ENCODE measurements around the gene HOXC5.
"Not testable (repeated sequence)": the region's sequence is repeated elsewhere in the genome, so short reads cannot be mapped to it uniquely, and the experiment has no call there.

HOXC5 gene

DNA sequence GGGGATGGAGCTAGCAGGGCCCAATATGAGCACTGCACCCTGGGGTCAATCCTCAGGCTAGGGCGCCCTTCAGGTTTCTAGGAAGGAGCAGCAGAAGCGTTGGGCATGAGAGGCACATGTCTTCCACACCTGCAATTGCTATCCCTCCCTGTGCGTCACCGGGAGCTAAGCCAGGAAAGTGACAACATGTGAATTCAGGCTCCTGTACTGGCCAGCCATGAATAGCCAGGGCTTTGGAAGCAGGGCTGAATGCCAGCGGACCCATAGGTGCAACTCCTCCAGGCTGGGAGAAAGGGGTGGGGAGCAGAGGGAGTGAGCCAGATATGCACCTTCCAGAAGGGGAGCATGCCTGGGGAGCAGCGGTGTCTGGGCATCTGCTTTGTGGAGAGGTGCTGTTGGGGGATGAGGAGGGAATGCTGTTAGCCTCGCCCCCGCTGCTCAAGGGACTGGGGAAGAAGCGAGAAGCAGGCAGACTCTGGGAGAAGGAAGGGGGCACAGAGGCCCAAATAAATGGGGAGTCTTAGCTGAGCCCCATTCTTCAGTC is 6.1 kb downstream of the HOXC5 start:
- TF ChIP-seq, protein P1, sequence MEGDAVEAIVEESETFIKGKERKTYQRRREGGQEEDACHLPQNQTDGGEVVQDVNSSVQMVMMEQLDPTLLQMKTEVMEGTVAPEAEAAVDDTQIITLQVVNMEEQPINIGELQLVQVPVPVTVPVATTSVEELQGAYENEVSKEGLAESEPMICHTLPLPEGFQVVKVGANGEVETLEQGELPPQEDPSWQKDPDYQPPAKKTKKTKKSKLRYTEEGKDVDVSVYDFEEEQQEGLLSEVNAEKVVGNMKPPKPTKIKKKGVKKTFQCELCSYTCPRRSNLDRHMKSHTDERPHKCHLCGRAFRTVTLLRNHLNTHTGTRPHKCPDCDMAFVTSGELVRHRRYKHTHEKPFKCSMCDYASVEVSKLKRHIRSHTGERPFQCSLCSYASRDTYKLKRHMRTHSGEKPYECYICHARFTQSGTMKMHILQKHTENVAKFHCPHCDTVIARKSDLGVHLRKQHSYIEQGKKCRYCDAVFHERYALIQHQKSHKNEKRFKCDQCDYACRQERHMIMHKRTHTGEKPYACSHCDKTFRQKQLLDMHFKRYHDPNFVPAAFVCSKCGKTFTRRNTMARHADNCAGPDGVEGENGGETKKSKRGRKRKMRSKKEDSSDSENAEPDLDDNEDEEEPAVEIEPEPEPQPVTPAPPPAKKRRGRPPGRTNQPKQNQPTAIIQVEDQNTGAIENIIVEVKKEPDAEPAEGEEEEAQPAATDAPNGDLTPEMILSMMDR (IDR thresholded peaks at IDR 0.05; ENCODE audit: low read depth, low read length, missing control alignments): no peak
- H3K4me3 ChIP-seq (ENCODE audit: low read depth, low read length): no peak overlapping the region

DNA sequence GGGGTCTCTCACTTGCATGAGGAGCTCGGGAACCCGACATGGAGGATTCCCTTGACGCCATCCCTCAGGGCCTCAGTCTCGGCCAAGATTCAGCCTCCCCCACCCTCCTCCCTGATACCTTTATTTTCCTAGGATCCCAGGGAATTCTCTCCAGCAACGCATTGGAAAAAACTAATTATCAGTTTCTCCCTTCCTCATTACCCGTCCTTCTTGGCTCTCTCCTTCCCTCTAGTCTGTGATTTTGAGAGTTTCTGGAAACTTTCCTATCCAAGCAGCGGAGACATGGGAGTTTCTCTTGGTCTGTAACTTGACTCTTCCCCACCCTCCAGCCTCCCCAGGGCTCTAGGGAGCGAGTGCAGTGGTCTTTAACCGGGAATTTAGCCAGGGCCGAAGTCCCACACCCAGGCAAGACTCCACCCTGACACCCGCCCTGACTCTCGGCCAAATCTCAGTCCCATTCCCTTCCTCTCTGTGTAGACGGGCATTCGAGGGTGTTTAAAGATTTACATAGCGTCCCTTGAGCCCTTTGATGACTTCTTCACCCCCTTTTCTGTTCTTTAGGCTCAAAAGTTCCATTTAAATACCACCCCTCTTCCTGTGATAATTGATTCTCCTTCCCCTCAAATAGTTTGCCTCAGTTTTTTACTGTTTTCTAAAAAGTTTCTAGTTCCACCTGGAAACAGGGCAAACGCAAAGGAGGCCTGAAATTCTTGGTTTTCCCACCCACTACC is 6.7 kb downstream of the HOXC5 start:
- TF ChIP-seq, protein P1 (IDR thresholded peaks at IDR 0.05; ENCODE audit: low read depth, low read length, missing control alignments): no peak
- in situ Hi-C loops (cut with HindIII; ENCODE audit: low sequenced_read_pairs): no loop called here
- no peak for DNase-seq (ENCODE audit: low read depth)
- H3K4me3 ChIP-seq (ENCODE audit: low read depth, low read length): no peak overlapping the region

More for the DNA sequence above, 6.1 kb downstream of the HOXC5 start:
- in situ Hi-C loops (cut with HindIII; ENCODE audit: low sequenced_read_pairs): no loop called here
- no peak for DNase-seq (ENCODE audit: low read depth)

DNA sequence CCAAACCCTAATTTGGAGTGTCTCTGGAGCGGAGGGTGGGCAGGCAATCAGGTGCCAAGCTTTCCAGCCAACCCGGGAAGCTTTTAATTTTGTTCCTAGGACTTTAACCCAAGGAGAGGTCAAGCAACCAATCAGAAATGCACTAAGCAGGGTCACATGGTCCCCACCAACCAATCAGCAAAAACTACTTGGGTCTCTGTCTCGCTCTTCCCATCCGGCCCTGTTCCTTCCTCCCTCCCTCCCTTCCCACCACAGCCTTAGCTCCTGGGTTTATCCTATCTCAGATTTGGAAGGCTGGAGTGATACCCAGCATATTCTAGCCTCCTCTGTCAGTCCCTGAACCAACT is 7.3 kb downstream of the HOXC5 start:
- TF ChIP-seq, protein P1 (IDR thresholded peaks at IDR 0.05; ENCODE audit: low read depth, low read length, missing control alignments): no peak
- H3K4me3 ChIP-seq (ENCODE audit: low read depth, low read length): no peak overlapping the region
- DNase-seq (ENCODE audit: low read depth): no peak
- in situ Hi-C loops (cut with HindIII; ENCODE audit: low sequenced_read_pairs): no loop called here

DNA sequence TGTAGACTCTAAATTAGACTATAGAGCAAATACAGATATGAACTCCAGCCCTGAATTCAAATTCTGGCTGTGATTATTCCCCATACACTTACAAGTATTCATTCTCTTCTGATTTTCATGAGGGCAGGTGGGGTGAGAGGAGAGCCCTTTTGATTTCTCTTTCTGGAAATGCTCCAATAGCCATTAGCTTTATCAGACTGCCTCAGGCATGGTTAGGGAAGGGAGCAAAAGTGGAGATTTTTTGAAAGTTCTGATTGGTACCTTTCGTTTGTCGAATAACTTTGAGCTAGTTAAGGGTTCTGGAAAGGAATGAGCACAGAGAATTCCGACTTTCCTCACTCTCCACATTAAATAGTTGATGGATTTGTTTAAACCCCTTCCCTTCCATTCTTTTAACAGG is 7.8 kb downstream of the HOXC5 start:
- in situ Hi-C loops (cut with HindIII; ENCODE audit: low sequenced_read_pairs): no loop called here

DNA sequence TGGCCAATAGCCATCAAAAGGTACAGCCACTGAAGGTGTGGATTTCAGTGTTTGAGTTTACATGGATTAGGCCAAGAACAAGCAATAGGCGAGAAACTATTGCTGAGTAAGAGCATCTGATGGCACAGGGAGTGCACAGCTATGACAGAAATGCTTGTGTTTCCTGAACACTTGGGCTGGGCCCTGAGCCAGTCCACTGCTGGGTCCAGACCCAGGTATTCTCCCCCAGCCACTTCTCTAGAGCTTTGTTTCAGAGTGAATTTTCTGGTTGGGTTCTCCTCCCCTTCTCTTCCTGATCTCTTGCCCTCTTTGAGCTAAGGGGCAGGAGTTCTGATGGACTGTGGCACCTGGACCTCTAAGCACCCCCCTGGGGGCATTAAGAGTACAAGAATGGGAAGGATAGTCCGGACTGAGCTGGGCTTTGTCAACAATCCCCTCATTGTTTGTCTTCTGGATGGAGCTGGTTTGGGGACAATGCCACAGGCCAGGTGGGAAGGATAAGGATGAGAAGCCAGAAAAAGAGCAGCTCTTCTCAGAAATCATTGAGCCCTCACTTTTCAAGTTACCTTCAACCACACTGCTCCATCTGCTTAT is 8.3 kb downstream of the HOXC5 start:
- TF ChIP-seq, protein P1 (IDR thresholded peaks at IDR 0.05; ENCODE audit: low read depth, low read length, missing control alignments): no peak
- no peak for DNase-seq (ENCODE audit: low read depth)
- H3K4me3 ChIP-seq (ENCODE audit: low read depth, low read length): no peak overlapping the region
- in situ Hi-C loops (cut with HindIII; ENCODE audit: low sequenced_read_pairs): no loop called here

More for the DNA sequence above, 7.8 kb downstream of the HOXC5 start:
- no peak for DNase-seq (ENCODE audit: low read depth)
- TF ChIP-seq, protein P1 (IDR thresholded peaks at IDR 0.05; ENCODE audit: low read depth, low read length, missing control alignments): no peak
- H3K4me3 ChIP-seq (ENCODE audit: low read depth, low read length): no peak overlapping the region

DNA sequence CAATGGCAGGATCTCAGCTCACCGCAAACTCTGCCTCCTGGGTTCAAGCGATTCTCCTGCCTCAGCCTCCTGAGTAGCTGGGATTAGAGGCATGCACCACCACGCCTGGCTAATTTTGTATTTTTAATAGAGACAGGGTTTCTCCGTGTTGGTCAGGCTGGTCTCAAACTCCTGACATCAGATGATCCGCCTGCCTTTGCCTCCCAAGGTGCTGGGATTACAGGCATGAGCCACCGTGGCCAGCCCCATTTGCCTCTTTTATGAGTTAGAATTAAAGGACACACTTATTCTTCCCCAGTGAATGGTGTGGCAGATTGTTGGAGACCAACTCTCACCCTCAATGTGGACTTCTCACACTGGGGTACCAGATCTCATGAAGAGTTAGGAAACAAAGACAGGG is 9.2 kb downstream of the HOXC5 start:
- DNase-seq (ENCODE audit: low read depth); H3K4me3 ChIP-seq (ENCODE audit: low read depth, low read length); in situ Hi-C loops (cut with HindIII; ENCODE audit: low sequenced_read_pairs): not testable (repeated sequence)
